PFSK-1 (cell line): ENCODE measurements around the gene LMTK3.

Experiments used
- FOXP2 ChIP-seq: optimal IDR thresholded peaks from 2 replicates; pipeline ENCODE3; 2011; ENCODE audit warnings: borderline replicate concordance, control low read depth, inconsistent platforms; ENCODE audit not compliant: insufficient read depth; ENCODE audit errors: extremely low read length, extremely low read depth
- POLR2AphosphoS5 ChIP-seq: IDR thresholded peaks from 2 replicates; pipeline ENCODE4 v1.6.1; 2012; ENCODE audit warnings: low read depth, mild to moderate bottlenecking, control low read depth, low read length, moderate library complexity
- SIN3A ChIP-seq: IDR thresholded peaks from 2 replicates; pipeline ENCODE4 v1.6.1; 2012; ENCODE audit warnings: mild to moderate bottlenecking, low read length, moderate library complexity, borderline replicate concordance; ENCODE audit not compliant: insufficient read depth
- TAF1 ChIP-seq: IDR thresholded peaks from 2 replicates; pipeline ENCODE4 v1.6.1; 2012; ENCODE audit warnings: low read length, control low read depth, borderline replicate concordance; ENCODE audit not compliant: insufficient read depth
- TF ChIP-seq, protein P1 (sequence below), 2 experiments: IDR thresholded peaks; 2 replicates each; pipeline versions ENCODE4 v1.6.1 to v1.8.0; 2011 to 2012; ENCODE audit warnings: low read depth in 2 of 2, low read length in 2 of 2, control low read depth in 1 of 2, inconsistent platforms in 1 of 2, mild to moderate bottlenecking in 1 of 2, moderate library complexity in 1 of 2; ENCODE audit not compliant: insufficient read depth in 1 of 2

The LMTK3 gene

DNA sequence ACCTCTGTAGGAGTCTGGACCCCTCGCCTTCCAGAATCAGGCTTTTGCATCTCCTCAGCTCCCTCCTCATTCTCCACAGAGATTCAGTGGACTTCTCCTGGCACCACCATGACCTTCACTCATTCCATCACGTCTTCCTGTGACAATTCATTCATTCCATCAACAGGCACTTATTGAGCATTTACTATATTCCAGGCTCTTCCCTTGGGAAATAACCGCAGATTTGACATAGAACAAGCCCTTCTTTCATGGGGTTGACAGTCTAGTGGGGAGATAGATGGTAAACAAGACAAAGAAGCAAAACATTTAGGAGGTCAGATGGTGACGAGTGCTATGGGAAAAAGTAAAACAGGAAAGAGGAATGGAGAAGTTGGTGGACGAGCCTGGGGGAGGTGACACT, 37.7 kb upstream of the LMTK3 start:
- TF ChIP-seq POLR2AphosphoS5 (no peak), FOXP2 (no peak)

DNA sequence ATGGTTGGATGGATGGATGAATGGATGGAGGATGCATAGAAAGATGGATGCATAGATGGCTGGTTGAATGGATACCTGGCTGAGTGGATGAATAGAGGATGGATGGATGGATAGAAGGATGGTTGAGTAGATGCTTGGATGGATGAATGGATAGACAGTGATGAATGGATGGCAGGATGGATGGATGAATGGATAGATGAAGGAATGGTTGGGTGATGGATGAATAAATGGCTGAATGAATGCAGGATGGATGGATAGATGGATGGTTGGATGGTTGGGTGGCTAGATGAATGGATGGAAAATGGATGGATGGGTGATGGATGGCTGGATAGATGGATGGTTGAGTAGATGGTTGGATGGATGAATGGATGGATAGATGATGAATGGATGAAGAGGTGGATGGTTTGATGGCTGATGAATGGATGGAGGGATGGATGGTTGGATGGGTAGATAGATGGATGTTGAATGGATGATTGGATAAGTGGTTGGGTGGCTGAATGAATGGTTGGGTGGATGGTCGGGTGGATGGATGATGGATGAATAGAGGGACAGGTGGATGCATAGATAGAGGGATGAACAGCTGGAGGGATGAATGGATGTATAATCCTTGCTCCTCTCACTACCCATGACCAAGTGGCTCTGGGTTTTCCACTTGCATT, 36.7 kb upstream of the LMTK3 start:
- TF ChIP-seq SIN3A (no peak), TAF1 (no peak), FOXP2 (no peak), POLR2AphosphoS5 (no peak)
- TF ChIP-seq, protein P1, sequence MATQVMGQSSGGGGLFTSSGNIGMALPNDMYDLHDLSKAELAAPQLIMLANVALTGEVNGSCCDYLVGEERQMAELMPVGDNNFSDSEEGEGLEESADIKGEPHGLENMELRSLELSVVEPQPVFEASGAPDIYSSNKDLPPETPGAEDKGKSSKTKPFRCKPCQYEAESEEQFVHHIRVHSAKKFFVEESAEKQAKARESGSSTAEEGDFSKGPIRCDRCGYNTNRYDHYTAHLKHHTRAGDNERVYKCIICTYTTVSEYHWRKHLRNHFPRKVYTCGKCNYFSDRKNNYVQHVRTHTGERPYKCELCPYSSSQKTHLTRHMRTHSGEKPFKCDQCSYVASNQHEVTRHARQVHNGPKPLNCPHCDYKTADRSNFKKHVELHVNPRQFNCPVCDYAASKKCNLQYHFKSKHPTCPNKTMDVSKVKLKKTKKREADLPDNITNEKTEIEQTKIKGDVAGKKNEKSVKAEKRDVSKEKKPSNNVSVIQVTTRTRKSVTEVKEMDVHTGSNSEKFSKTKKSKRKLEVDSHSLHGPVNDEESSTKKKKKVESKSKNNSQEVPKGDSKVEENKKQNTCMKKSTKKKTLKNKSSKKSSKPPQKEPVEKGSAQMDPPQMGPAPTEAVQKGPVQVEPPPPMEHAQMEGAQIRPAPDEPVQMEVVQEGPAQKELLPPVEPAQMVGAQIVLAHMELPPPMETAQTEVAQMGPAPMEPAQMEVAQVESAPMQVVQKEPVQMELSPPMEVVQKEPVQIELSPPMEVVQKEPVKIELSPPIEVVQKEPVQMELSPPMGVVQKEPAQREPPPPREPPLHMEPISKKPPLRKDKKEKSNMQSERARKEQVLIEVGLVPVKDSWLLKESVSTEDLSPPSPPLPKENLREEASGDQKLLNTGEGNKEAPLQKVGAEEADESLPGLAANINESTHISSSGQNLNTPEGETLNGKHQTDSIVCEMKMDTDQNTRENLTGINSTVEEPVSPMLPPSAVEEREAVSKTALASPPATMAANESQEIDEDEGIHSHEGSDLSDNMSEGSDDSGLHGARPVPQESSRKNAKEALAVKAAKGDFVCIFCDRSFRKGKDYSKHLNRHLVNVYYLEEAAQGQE (IDR thresholded peaks at IDR 0.05; ENCODE audit: insufficient read depth in 1 of 2, low read depth in 2 of 2, low read length in 2 of 2): no peak

DNA sequence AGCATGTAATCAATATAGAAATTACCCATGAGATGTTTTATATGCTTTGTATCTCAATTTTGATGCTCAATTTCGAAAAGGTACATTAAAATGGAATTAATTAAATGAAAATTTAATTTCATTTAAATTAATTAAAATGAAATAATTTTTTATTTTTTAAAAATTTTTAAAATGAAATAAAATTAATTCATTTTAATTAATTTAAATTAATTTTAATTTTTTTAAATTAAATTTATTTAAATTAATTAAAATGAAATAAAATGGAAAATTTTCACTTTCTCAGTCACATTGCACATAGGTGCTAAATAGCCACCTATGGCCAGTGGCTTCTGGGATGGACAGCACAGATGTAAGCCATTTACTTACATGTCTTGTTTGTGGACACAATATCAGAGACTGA, 36.1 kb upstream of the LMTK3 start:
- TF ChIP-seq FOXP2: no peak
- TF ChIP-seq, protein P1 (IDR thresholded peaks at IDR 0.05; ENCODE audit: insufficient read depth in 1 of 2, low read depth in 2 of 2, low read length in 2 of 2): no peak
- no peak for TF ChIP-seq POLR2AphosphoS5

DNA sequence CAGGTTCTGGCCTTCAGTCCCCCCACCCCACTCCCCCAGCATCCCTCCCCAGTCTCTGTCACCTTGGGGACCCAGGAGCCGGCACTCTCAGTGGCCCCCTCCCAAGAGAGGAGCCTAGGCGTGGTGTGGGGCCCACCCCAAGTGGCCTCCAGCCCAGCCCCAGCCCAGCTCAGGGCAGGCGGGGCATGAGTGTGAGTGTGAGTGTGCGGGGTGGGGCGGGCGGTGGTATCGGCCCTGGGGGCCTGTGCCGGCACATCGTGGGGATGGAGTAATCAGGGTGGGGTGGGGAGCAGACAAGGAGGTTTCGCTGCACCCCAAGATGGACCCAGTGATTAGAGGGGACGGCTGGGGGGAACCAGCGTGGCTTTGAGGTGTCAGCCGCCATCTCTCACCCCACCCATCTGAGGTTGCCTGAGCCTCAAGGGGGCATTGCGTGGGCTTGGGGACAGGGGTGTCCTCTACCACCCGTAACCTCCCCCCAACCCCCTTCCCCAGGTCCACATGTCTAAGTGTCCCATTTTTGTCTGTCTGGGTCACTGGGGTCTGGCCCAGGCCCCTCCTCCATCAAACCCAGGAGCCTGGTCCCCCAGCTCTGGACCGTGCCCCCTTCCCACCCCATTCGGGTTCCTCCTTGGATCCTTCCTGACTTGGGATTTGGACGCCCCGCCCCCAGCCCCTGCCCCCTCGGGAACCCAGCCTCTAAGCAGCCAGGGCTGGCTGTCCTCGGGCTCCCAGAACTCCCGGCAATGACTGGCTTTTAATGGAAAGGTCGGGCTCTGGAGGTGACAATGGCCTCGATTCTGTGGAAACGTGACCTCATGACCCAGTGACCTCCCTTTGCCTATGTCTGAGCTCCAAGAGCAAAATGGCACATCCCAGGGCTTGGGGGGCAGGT, 33.5 kb upstream of the LMTK3 start:
- no peak for TF ChIP-seq TAF1
- TF ChIP-seq FOXP2: no peak
- no peak for TF ChIP-seq SIN3A
- TF ChIP-seq POLR2AphosphoS5: no peak
- TF ChIP-seq, protein P1 (IDR thresholded peaks at IDR 0.05; ENCODE audit: insufficient read depth in 1 of 2, low read depth in 2 of 2, low read length in 2 of 2): no peak

DNA sequence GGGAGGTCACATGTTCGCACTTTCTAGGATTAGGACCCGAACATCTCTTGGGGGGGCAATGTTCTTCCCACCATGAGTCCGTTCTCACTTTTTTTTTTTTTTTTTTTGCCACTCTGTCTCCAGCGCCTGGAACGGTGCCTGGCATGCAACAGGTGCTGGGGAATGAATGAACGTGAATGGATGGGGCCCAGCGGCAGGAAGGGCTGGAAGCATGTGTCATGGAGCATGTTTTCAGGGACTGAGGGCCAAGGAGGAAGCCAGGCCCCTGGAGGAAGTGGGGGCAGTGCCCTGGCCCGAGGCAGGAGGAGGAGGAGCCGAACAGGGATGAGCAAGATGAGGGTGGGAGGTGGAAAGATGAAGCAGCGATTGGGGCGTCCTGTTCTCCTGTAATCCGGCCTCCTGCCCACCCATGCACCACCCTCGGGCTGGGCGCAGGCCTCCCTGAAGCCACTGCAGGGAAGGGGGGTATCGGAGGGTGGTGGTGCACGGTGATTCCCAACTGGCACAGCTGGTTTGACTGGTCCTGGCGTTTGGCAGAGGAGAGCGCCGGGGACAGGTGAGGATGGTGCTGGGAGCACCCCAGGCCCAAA, 31.6 kb upstream of the LMTK3 start:
- TF ChIP-seq FOXP2 (peak; percentile 77), SIN3A (peak; percentile 64; the same call in 1 of the 2 replicates), TAF1 (peak; percentile 60; the same call in 1 of the 2 replicates), POLR2AphosphoS5 (peak; percentile 24; the same call in 1 of the 2 replicates)
- TF ChIP-seq, protein P1 (IDR thresholded peaks at IDR 0.05; ENCODE audit: insufficient read depth in 1 of 2, low read depth in 2 of 2, low read length in 2 of 2): 0 out of 4 replicates have a peak, but pooled peaks of 1 of the 2 experiments have one; percentile 17
